ENCODE measurements around the gene PSMC3IP.

PSMC3IP gene

GRCh38 chr17:42537156-42537805 lies 40.2 kb downstream of the PSMC3IP start:
- no peak for DNase-seq

- DNase-seq = peak; percentile 83
Observed at GRCh38 chr17:42536372-42537155, 41.0 kb downstream of the PSMC3IP start.

GRCh38 chr17:42536048-42536371 lies 41.5 kb downstream of the PSMC3IP start, which contains the start of gene NAGLU:
TSS of gene NAGLU (plus strand) at chr17:42536241. CDS start at chr17:42536273, 32 bp downstream.
- peak; percentile 82 for DNase-seq

- DNase-seq = no peak
Observed at GRCh38 chr17:42535155-42536047, 42.1 kb downstream of the PSMC3IP start.

DNA sequence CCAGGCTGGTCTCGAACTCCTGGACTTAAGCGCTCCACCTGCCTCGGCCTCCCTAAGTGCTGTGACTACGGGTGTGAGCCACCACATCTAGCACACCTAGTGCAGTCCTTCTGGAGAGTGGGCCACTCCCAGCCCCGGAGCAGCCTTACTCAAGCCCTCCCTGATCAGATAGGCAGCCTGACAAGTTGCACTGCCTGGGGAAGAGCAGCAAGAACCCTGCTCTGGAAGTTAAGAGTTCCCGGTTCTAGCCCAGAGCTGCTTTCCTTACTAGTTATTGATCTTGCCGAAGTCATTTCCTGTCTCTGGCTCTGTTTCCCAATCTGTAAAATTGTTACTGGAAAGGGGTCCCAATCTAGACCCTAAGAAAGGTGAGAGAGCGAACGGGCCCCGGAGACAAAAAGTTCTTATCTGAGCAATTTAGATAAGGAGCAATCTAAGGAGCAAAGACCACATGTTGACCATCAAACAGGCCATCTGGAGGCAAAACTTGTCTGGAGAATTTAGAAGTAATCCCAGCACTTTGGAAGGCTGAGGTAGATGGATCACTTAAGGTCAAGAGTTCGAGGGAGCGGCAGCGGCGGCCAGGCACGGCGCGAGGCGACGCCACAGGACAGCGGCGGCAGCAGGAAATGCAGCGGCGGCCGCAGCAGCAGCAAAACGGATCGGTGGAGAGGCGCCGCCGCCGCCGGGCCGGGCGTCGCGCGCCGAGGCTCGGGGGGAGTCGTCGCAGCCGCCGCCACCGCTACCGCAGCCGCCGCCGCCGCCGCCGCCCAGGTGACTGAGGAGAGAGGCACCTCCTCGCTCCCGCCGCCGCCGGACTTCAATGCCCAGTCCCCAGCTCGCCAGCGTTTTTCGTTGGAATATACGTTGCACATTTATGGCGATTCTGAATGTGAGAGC lies 45.8 kb downstream of the PSMC3IP start:
- no peak for DNase-seq

- DNase-seq = no peak
Observed at GRCh38 chr17:42530952-42531454, 46.5 kb downstream of the PSMC3IP start.

DNA sequence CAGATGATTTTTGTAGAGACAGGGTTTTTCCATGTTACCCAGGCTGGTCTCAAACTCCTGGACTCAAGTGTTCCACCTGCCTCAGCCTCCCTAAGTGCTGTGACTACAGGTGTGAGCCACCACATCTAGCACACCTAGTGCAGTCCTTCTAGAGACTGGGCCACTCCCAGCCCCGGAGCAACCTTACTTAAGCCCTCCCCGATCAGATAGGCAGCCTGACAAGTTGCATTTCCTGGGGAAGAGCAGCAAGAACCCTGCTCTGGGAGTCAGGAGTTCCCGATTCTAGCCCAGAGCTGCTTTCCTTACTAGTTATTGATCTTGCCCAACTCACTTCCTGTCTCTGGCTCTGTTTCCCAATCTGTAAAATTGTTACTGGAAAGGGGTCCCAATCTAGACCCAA lies 48.5 kb downstream of the PSMC3IP start:
- no peak for DNase-seq

DNA sequence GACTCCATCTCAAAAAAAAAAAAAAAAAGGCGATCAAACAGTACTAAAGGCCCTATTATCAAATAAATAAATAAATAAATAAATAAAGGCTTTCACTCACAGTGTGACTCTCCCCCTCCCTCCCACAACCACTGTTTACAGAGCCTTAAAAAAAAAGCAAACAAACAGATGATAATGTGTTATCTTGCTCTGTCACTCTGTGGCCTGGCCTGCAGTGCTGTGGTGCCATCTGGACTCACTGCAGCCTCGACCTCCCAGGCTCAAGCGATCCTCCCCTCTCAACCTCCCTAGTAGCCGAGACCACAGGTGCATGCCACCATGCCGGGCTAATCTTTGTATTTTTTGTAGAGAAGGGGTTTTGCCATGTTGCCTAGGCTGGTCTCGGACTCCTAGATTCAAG lies 49.6 kb downstream of the PSMC3IP start:
- no peak for DNase-seq

DNA sequence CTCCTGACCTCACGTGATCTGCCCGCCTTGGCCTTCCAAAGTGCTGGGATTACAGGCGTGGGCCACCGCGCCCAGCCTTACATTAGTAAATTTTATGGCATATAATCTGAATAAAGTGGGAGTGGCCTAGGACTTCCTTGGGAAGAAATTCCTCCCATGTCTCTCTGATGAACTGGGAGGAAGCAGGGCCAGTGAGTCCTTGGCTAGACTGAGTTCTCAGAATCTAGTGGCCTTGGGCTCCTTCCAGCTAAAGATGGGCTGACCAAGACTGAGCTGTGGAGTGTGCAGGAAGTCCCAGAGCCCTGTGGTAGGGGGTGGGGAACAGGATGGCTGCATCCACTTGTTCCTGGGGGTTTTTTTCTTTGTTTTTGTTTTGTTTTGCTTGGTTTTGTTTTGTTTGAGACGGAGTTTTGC lies 51.5 kb downstream of the PSMC3IP start:
- DNase-seq = peak; percentile 54

- peak; percentile 74 for DNase-seq
Observed at GRCh38 chr17:42525221-42525620, 52.3 kb downstream of the PSMC3IP start.

DNA sequence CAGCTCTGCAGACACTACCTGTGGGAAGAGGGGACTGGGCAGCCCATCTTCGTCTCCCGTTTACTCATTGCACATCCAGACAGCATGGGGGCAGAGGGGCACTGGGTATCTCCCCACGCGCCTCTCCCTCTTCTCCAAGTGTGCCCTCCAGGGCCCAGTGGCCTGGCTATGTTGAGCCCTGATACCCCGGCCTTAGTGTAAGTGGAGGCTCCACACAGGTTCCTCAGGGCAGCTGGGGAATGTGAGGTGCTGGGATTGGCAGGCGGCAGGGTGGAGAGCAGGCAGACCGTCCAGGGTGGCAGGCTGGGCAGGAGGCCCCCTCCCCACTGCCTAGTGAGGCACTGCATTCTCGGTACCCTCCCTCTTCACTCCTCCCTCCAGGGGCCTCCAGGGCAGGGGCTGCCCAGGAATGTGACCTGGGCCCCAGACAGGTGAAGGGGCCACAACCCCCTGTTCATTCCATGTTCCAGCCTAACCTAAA lies 54.7 kb downstream of the PSMC3IP start:
- DNase-seq = no peak
